AG04450 (cell line): ENCODE results near the gene PNLIPRP1. TPM values are rescaled to one million over a fixed set of nuclear protein-coding genes. Genes with fewer than 3 reads are reported as not detected.

ENCODE experiments used
- CTCF ChIA-PET: fragments of 300-600, 350-600 bp; formaldehyde crosslinking; extraction: SDS; loops from one replicate; lab custom pipeline; 2022; ENCODE audit warnings: antibody characterized with exemption, inconsistent platforms; lab: Charles Lee
- POLR2A ChIA-PET: fragments of 350-600 bp; formaldehyde crosslinking; extraction: SDS; loops from one replicate; lab custom pipeline; 2021; ENCODE audit warnings: antibody characterized with exemption, inconsistent platforms; lab: Yijun Ruan, JAX
- DNase-seq: peaks from one replicate; pipeline ENCODE4 v3.0.0-alpha.2; 2011; ENCODE audit warnings: low read depth, low spot score
- H3K27ac ChIP-seq: one replicate; pipeline ENCODE4 v1.5.1; 2012; ENCODE audit warnings: low read depth, low read length, control low read depth
- H3K27me3 ChIP-seq: one replicate; pipeline ENCODE4 v1.6.0; 2012; ENCODE audit warnings: low read length; ENCODE audit not compliant: control insufficient read depth, insufficient read depth
- H3K4me3 ChIP-seq: 2 replicates; pipeline ENCODE4 v1.5.1; 2011; ENCODE audit warnings: mild to moderate bottlenecking, low read depth, low read length, control low read depth
- H3K9me3 ChIP-seq: 2 replicates; pipeline ENCODE4 v1.5.1; 2012; ENCODE audit warnings: low read length; ENCODE audit not compliant: control insufficient read depth, insufficient read depth
- polyA plus RNA-seq: library from polyadenylated mRNA; depleted of rRNA; stranded (reverse); fragments of >200 nt; gene quantifications from 2 replicates; pipeline ENCODE4 v1.2.3, GENCODE V29; 2011
- TF ChIP-seq, protein P1 (sequence below): IDR thresholded peaks from 2 replicates; pipeline ENCODE4 v1.5.1; 2011; ENCODE audit warnings: low read depth, low read length, control low read depth, inconsistent platforms

The PNLIPRP1 gene
- polyA plus RNA-seq, 1 experiment, result not detected

DNA sequence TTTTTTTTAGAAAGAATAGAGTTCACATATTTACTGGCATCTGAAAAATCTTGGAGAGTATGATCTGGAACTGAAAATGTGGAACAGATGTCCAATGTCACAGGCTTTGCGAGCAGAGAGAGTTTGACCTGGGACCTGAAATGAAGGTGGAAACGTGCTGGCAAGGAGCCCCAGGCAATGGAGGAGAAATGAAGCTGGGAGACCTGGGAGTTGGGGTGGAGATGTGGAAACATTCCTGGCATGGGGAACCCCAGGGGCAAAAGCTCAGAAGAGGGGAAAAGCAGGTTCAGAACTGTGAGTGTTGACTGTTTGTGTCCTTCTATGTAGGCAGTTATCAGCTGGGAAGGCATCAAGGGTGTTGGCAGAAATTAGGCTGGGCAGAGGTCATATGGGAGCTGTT, 22.7 kb downstream of the PNLIPRP1 start:
- TF ChIP-seq, protein P1, sequence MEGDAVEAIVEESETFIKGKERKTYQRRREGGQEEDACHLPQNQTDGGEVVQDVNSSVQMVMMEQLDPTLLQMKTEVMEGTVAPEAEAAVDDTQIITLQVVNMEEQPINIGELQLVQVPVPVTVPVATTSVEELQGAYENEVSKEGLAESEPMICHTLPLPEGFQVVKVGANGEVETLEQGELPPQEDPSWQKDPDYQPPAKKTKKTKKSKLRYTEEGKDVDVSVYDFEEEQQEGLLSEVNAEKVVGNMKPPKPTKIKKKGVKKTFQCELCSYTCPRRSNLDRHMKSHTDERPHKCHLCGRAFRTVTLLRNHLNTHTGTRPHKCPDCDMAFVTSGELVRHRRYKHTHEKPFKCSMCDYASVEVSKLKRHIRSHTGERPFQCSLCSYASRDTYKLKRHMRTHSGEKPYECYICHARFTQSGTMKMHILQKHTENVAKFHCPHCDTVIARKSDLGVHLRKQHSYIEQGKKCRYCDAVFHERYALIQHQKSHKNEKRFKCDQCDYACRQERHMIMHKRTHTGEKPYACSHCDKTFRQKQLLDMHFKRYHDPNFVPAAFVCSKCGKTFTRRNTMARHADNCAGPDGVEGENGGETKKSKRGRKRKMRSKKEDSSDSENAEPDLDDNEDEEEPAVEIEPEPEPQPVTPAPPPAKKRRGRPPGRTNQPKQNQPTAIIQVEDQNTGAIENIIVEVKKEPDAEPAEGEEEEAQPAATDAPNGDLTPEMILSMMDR, result no peak
- CTCF ChIA-PET, result interaction anchor here (0.8 kb wide), 1 partner anchor 69 kb away, joined by 3 read pairs; no protein-coding TSS in a partner anchor

DNA sequence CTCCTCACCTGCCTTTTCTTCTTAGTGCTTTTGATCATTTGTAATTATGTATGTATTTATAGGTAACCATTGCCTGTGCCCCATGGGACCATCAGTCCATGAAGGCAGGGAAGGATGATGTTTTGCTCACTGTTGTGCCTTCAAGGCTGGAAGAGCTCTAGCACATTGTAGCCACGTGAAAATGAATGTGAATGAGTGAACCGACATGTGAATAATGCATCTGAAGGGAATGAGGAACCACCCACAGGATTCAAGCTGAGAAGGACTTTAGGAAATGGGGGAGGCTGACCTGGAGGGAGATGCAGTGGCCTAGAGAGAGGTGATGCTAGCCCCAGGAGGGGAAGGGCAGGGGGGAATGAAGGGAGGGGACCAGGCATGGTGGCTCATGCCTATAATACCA, 24.0 kb downstream of the PNLIPRP1 start:
- H3K27ac ChIP-seq, result no peak overlapping the region
- H3K9me3 ChIP-seq, result peaks cover 6% of the 10 kb centered on the region; the same call in 1 of the 2 replicates
- TF ChIP-seq, protein P1, result no peak
- DNase-seq, result no peak
- no peaks in the 10 kb centered on the region for H3K27me3 ChIP-seq
- ChIA-PET CTCF (no interaction called here), POLR2A (no interaction called here)
- H3K4me3 ChIP-seq, result no peak overlapping the region

More for the DNA sequence above, 22.7 kb downstream of the PNLIPRP1 start:
- peaks cover 5% of the 10 kb centered on the region for H3K27me3 ChIP-seq
- DNase-seq, result no peak
- POLR2A ChIA-PET, result no interaction called here
- H3K9me3 ChIP-seq, result peaks cover 11% of the 10 kb centered on the region; the same call in 1 of the 2 replicates
- no peak overlapping the region for H3K27ac ChIP-seq
- no peak overlapping the region for H3K4me3 ChIP-seq

DNA sequence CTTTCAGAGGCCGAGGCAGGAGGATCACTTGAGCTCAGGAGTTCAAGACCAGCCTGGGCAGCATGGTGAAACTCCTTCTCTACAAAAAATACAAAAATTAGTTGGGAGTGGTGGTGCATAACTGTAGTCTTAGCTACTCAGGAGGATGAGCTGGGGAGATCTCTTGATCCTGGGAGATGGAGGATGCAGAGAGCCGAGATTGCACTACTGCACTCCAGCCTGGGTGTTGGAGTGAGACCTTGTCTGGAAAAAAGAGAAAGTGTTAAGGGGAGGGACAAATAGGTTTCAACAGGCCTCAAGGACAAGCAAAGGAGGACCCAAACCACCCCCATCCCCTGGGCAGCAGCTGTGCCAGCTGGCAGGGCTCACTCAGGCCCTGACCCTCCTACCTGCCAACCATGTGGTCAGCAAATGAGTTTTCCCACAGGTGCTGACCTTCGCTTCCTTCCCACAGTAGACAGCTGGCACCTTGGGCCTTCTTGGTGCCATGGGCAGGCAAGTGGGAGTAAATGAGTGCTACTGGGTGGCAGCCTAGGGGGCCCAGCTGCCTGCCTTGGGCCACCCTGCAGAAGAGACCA, 24.5 kb downstream of the PNLIPRP1 start:
- no peak overlapping the region for H3K4me3 ChIP-seq
- TF ChIP-seq, protein P1, result no peak
- DNase-seq, result no peak
- no peak overlapping the region for H3K27ac ChIP-seq
- CTCF ChIA-PET, result interaction anchor here (1.6 kb wide), 1 partner anchor 9 kb away, joined by 3 read pairs; no protein-coding TSS in a partner anchor
- POLR2A ChIA-PET, result no interaction called here
- peaks cover 1% of the 10 kb centered on the region; the same call in 1 of the 2 replicates for H3K9me3 ChIP-seq
- H3K27me3 ChIP-seq, result no peaks in the 10 kb centered on the region

DNA sequence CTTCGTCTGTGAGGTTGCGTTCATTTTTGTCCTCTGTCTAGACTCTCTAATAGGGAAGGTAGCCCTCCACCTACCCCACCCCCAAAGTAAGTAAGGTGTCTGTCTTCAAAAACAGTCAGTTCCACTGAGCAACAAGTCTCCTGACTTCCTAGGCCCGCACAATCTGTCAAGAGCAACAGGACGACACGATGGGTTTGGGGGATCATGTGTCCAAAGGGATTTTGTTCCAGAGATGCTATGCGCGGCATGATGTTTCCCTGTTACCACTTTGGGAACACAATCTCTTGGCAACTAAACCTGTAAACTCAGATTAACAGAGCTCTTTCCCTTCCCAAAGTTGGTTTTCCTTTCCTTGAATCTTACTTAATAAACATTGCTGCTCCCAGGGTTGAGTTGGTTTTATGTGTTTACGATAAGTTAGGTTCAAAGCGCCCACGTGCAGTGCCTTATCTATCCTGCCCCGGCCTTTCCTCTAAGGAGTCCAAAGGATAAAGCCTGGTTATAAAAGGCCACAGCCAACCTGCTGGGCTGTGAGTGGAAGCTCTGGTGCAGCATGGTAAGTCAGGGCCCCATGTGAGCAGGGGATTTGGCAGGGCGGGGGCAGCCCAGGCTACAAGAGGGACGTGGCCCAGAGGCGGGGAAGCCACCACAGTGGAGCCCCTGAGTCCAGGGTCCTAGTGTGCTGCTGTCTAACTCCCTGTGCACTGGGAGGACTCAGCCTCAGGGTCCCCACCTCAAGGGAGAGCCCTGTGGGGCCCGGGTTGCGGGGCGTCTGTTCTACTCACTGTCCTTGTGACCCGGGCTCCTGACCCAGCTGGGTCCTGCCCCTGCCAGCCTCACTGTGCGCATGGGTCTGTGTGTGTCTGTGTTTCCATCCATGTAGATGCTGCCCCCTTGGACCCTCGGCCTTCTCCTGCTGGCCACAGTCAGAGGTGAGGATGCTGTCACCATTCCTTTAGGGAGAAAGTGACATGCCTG, 30.0 kb downstream of the PNLIPRP1 start, which contains the start of gene PNLIPRP2:
Gene PNLIPRP2, plus strand, starts transcription at position 531 of the 978 bp plus-strand sequence.
- no peak for DNase-seq
- TF ChIP-seq, protein P1, result no peak
- Histone ChIP-seq H3K4me3 (no peak within 1 kb of the TSS), H3K27me3 (peaks cover 3% of the 10 kb centered on the region), H3K27ac (no peak within 1 kb of the TSS), H3K9me3 (no peaks in the 10 kb centered on the region)
- ChIA-PET CTCF (no interaction called here), POLR2A (no interaction called here)
